HL-60 (cell line): Measurements from ENCODE around the gene NMNAT2.

ENCODE experiments used
- DNase-seq, 2 experiments: peaks; one replicate each; pipeline ENCODE4 v3.0.0-alpha.2; 2010 to 2020; ENCODE audit warnings: low read depth in 1 of 2, low spot score in 1 of 2
- H3K27ac ChIP-seq: fragments of 250-450 bp; sonication (Bioruptor Pico); replicated peaks from 2 replicates; pipeline ENCODE4 v1.5.1; 2020; ENCODE audit warnings: mild to moderate bottlenecking, moderate library complexity
- H3K27me3 ChIP-seq: fragments of 250-450 bp; sonication (Bioruptor Pico); 2 replicates; pipeline ENCODE4 v1.5.1; 2021; ENCODE audit warnings: mild to moderate bottlenecking, moderate library complexity; ENCODE audit not compliant: insufficient read depth, poor library complexity, severe bottlenecking
- H3K4me3 ChIP-seq: replicated peaks from 2 replicates; pipeline ENCODE4 v1.5.1; 2011; ENCODE audit warnings: mild to moderate bottlenecking, control low read depth, low read length; ENCODE audit not compliant: insufficient read depth
- CTCF ChIP-seq: IDR thresholded peaks from one replicate; pipeline ENCODE4 v1.5.1; 2011; ENCODE audit warnings: low read length, control low read depth, inconsistent platforms; ENCODE audit not compliant: insufficient read depth
- GABPA ChIP-seq: IDR thresholded peaks from 2 replicates; pipeline ENCODE4 v1.6.1; 2012; ENCODE audit warnings: low read depth
- POLR2AphosphoS5 ChIP-seq: IDR thresholded peaks from 2 replicates; pipeline ENCODE4 v1.6.1; 2012; ENCODE audit warnings: low read depth
- REST ChIP-seq: IDR thresholded peaks from 2 replicates; pipeline ENCODE4 v1.6.1; 2012; ENCODE audit warnings: low read depth; ENCODE audit not compliant: insufficient replicate concordance
- SPI1 ChIP-seq: IDR thresholded peaks from 2 replicates; pipeline ENCODE4 v1.6.1; 2012; ENCODE audit warnings: low read depth, mild to moderate bottlenecking, borderline replicate concordance

Gene NMNAT2

GRCh38 chr1:183328371-183328770 lies 89.8 kb downstream of the NMNAT2 start:
- H3K4me3 ChIP-seq, result no peak overlapping the region
- no peak for TF ChIP-seq SPI1
- no peak for TF ChIP-seq CTCF
- TF ChIP-seq REST, result no peak
- TF ChIP-seq POLR2AphosphoS5, result no peak
- no peak for TF ChIP-seq GABPA
- no peak overlapping the region for H3K27ac ChIP-seq
- no peak for DNase-seq
- H3K27me3 ChIP-seq, result peaks cover 5% of the 10 kb centered on the region

- TF ChIP-seq REST (no peak), SPI1 (no peak), CTCF (no peak), POLR2AphosphoS5 (no peak), GABPA (no peak)
- Histone ChIP-seq H3K27me3 (peaks cover 5% of the 10 kb centered on the region), H3K27ac (no peak overlapping the region), H3K4me3 (no peak overlapping the region)
- no peak for DNase-seq
Measured at GRCh38 chr1:183327434-183328290, 90.5 kb downstream of the NMNAT2 start.

GRCh38 chr1:183323849-183324683 lies 94.1 kb downstream of the NMNAT2 start:
- DNase-seq, result no peak
- TF ChIP-seq REST, result no peak
- no peak for TF ChIP-seq GABPA
- TF ChIP-seq POLR2AphosphoS5, result no peak
- no peak for TF ChIP-seq CTCF
- TF ChIP-seq SPI1, result no peak
- Histone ChIP-seq H3K4me3 (no peak overlapping the region), H3K27me3 (no peaks in the 10 kb centered on the region), H3K27ac (no peak overlapping the region)
